RWPE1 (cell line): ENCODE results near the gene KCNC3.
"Not testable (repeated sequence)": the region's sequence is repeated elsewhere in the genome, so short reads cannot be mapped to it uniquely, and the experiment has no call there.

Experiments used
- CTCF ChIA-PET: fragments of 350-600 bp; sonication (Branson Sonifier 250); formaldehyde crosslinking; extraction: SDS; loops from one replicate; lab custom pipeline; 2021; lab: Yijun Ruan, JAX
- POLR2A ChIA-PET: fragments of 400-600 bp; formaldehyde crosslinking; extraction: SDS; loops from one replicate; lab custom pipeline; 2020; ENCODE audit warnings: antibody characterized with exemption; ENCODE audit not compliant: low non-redundant PET; lab: Yijun Ruan, JAX
- DNase-seq: peaks from one replicate; pipeline ENCODE4 v3.0.0; 2012; ENCODE audit warnings: low spot score
- H3K27ac ChIP-seq: fragments of 450-650 bp; 2 replicates; pipeline ENCODE4 v1.5.1; 2017
- TF ChIP-seq, protein P1 (sequence below): fragments of 450-650 bp; conservative IDR thresholded peaks from 2 replicates; pipeline ENCODE4 v1.5.1; 2017; ENCODE audit warnings: low read depth, mild to moderate bottlenecking

KCNC3 gene

DNA sequence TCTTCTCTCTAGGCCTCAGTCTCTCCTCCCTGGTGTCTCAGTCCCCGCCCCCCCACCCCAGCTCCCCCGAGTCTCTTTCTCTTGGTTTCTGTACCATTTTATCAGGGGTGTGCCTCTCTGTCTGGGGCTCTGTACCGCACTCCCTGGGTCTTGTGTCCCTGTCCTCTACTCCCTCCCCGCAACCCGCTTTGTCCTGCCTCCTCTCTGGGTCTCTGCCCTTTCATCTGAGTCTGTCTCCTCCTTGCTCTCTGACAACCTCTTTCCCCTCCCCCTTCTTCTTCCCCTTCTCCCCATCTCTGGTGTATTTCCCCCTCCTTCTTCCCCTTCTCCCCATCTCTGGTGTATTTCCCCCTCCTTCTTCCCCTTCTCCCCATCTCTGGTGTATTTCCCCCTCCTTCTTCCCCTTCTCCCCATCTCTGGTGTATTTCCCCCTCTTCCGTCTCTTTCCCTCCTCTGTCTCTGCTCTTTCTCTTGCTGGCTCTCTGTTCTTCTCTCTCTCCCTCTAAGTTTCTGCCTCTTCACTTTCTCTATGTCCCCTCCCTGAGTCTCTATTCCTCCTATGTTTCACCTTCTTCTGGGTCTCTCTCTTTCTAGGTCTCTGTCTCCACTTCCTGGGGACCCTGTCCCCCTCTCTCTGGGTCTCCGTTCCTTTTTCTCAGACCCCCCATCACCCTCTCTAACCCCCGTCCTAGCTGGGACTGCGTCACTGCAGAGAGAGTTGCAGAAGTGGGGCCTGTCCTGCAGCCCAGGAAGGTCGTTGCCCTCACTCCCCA, 2.2 kb upstream of the KCNC3 start:
- DNase-seq = no peak
- ChIA-PET POLR2A (interaction anchor here (0.6 kb wide), 1 partner anchor 11 kb away, joined by 3 read pairs; no protein-coding TSS in a partner anchor), CTCF (no interaction called here)
- TF ChIP-seq, protein P1, sequence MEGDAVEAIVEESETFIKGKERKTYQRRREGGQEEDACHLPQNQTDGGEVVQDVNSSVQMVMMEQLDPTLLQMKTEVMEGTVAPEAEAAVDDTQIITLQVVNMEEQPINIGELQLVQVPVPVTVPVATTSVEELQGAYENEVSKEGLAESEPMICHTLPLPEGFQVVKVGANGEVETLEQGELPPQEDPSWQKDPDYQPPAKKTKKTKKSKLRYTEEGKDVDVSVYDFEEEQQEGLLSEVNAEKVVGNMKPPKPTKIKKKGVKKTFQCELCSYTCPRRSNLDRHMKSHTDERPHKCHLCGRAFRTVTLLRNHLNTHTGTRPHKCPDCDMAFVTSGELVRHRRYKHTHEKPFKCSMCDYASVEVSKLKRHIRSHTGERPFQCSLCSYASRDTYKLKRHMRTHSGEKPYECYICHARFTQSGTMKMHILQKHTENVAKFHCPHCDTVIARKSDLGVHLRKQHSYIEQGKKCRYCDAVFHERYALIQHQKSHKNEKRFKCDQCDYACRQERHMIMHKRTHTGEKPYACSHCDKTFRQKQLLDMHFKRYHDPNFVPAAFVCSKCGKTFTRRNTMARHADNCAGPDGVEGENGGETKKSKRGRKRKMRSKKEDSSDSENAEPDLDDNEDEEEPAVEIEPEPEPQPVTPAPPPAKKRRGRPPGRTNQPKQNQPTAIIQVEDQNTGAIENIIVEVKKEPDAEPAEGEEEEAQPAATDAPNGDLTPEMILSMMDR = no peak
- H3K27ac ChIP-seq = no peak overlapping the region

DNA sequence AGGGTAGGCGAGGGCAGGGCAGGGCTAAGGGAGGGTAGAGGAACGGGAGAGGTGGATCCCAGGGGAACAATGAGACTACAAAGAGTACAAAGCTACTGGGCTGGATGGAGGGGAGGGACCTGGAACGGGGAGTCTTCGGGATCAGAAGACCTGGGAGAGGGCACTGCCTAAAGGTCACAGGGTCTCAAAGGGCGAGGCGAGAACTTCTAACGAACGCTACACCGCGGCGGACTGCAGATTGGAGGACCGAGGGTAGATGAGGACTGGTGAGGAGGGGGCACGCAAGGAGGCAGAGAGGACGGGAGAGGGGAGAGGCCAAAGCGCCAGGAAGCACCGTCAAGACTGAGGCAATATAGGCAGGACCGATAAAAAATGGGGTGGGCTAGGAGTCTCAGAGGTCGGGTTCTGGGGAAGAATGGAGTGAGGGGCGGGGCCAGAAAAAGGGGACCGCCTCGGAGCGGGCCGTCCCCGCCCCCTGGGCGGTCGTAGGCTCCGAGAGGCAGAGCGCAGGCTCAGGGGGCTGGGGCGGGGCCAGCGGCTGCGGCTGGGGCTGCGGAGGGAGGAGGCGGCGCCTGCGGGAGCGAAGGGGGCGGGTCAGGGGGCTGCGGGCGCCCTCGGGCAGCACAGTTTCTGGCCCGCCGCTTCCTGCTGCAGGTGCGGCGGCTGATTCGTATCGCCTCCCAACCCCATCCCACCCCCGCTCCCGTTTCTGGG, 1.3 kb upstream of the KCNC3 start:
- H3K27ac ChIP-seq = no peak overlapping the region
- ChIA-PET CTCF (no interaction called here), POLR2A (no interaction called here)
- TF ChIP-seq, protein P1 = no peak
- peak; percentile 53 for DNase-seq

DNA sequence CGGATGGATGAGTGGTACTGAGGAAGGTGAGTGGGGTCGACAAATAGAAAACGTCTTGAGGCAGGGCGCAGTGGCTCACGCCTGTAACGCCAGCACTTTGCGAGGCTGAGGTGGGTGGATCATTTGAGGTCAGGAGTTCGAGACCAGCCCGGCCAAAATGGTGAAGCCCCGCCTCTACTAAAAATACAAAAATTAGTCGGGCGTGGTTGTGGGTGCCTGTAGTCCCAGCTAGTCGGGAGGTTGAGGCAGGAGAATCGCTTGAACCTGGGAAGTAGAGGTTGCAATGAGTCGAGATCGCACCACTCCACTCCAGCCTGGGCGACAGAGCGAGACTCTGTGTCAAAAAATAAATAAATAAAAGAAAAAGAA, 733 bp upstream of the KCNC3 start:
- peak overlapping the region; percentile 56 for H3K27ac ChIP-seq
- DNase-seq, CTCF ChIA-PET, POLR2A ChIA-PET: not testable (repeated sequence)

DNA sequence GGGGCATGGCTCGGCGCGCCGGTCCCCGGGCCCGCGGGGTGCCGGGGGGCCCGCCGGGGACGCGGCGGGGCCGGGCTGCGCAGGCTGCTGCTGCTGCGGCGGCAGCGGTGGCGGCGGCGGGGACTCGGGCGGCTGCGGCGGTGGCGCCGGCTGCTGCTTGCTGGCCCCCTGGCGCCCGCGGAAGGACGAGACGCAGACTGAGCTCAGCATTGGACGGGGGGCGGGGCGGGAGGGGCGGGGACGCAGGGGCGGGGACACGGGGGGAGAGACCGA, 368 bp downstream of the KCNC3 start:
- no peak for DNase-seq

DNA sequence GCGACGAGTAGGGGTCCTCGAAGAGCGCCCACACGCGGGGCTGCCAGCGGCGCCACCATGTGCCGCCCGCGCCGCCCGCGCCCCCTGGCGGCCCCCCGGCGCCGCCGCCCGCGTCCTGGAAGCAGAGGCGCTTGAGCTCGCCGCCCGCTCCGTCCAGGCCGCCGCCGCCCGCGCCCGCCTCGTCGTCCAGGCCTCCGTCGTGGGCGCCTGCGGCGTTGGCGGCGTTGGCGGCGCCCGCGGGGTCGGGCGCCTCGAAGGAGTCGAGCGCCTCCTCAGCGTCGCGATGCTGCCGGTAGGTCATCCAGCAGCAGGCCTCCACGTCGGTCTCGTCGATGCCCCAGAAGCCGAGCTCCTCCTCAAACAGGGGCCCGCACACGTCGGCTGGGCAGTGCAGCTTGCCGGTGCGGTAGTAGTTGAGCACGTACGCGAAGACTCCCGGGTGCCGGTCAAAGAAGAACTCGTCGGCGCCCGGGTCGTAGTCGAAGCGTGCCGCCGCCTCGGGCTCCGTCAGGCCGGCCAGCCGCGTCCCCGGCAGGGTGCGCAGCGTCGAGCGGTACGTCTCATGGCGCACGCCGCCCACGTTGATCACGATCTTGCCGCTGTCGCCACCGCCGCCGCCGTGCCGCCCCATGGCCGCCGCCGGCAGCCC, 829 bp downstream of the KCNC3 start:
- ChIA-PET CTCF (interaction anchor here (0.6 to 1.0 kb wide), 5 partner anchors 13 to 554 kb away, joined by 3 to 4 read pairs (median 4); no protein-coding TSS in a partner anchor), POLR2A (interaction anchor here (0.6 kb wide), 1 partner anchor 15 kb away, joined by 3 read pairs; no protein-coding TSS in a partner anchor)
- TF ChIP-seq, protein P1 = no peak
- H3K27ac ChIP-seq = no peak overlapping the region
- DNase-seq = no peak

More for the DNA sequence above, 368 bp downstream of the KCNC3 start:
- TF ChIP-seq, protein P1 = no peak
- ChIA-PET CTCF (interaction anchor here (0.9 kb wide), 1 partner anchor 13 kb away, joined by 3 read pairs; no protein-coding TSS in a partner anchor), POLR2A (no interaction called here)
- no peak overlapping the region for H3K27ac ChIP-seq

DNA sequence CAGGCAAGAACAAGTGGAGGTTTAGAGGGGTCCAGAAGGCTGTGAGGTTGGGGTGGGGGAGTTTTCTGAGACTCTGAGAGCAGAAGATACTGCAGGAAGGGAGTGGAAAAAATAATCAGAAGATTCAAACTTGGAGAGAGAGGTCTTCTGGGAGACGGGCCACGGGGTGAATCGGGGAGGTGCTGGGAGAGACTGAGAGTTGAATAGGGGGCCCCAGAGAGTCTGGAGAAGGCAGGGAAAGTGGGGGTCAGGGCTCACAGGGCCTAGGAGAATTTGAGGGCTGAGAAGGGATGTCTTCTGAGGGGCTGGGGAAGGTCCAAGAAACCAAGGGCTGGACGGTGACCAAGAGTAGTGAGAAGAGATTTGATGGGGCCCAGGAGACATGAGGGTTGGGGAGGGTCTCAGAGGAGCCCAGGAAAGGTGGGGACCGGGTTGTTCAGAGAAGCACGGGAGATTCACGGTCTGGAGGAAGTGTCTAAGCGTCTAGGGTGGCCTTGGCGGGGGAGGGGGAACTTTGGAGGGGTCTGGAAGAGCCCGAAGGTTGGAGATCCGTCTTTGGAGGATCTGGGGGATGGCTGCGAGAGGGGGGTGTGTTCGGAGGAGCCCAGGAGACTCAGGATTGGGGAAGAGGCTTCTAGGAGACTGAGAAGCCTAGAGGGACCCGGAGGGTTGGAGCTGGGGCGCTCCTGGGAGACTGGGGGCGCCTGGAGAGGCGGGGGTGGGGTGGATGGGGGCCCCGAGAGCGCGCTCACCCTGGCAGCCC, 1.5 kb downstream of the KCNC3 start:
- no peak overlapping the region for H3K27ac ChIP-seq
- TF ChIP-seq, protein P1 = no peak
- ChIA-PET POLR2A (interaction anchor here (0.6 kb wide), 1 partner anchor 14 kb away, joined by 3 read pairs; no protein-coding TSS in a partner anchor), CTCF (interaction anchor here (0.6 to 1.0 kb wide), 4 partner anchors 12 to 553 kb away, joined by 3 to 4 read pairs (median 4); no protein-coding TSS in a partner anchor)
- no peak for DNase-seq
